ENCODE data around the gene SYT14. TPM values are rescaled to one million over a fixed set of nuclear protein-coding genes. Genes with fewer than 3 reads are reported as not detected.
"Not testable (repeated sequence)": the region's sequence is repeated elsewhere in the genome, so short reads cannot be mapped to it uniquely, and the experiment has no call there.

Gene SYT14
- total and polyA plus RNA-seq, 8 donors = 0.14 to 1.2 (median 0.54) TPM

DNA sequence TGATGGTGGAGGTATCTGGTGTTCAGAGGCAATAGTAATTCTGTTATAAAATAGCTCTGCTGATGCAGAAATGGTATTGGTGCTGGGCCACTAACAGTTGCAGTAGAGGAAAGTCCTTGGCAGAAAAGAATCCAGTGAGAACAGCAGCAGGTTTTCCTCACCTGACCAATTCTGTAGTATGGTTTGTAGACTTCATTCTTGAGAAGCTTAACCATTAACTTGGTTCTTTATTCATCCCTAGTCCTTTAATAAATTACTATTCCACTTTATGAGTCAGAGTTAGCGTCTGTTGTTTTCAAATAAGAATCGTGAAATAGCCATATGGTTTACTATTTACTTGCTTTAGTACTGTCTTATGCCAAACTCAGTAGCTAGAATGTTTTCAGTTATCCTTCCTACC lies 166.1 kb downstream of the SYT14 start:
- Histone ChIP-seq H3K27me3 (peaks cover 0 to 1% (median 0%) of the 10 kb centered on the region in 4 donors), H3K4me3 (no peak overlapping the region), H3K4me1 (peaks cover 0 to 8% (median 4%) of the 10 kb centered on the region in 3 donors), H3K9me3 (no peaks in the 10 kb centered on the region), H3K27ac (no peak overlapping the region), H3K36me3 (no peaks in the 10 kb centered on the region)
- DNase-seq (no peak), FAIRE-seq (no peak), ATAC-seq (peak; percentile 56 to 85 (median 72))
- intact Hi-C loops (cut with DNase I) = no loop called here
- WGBS, 2 donors = 11 to 13% methylated on average over 2 of the region's 2 CpGs
- TF ChIP-seq, protein P1, sequence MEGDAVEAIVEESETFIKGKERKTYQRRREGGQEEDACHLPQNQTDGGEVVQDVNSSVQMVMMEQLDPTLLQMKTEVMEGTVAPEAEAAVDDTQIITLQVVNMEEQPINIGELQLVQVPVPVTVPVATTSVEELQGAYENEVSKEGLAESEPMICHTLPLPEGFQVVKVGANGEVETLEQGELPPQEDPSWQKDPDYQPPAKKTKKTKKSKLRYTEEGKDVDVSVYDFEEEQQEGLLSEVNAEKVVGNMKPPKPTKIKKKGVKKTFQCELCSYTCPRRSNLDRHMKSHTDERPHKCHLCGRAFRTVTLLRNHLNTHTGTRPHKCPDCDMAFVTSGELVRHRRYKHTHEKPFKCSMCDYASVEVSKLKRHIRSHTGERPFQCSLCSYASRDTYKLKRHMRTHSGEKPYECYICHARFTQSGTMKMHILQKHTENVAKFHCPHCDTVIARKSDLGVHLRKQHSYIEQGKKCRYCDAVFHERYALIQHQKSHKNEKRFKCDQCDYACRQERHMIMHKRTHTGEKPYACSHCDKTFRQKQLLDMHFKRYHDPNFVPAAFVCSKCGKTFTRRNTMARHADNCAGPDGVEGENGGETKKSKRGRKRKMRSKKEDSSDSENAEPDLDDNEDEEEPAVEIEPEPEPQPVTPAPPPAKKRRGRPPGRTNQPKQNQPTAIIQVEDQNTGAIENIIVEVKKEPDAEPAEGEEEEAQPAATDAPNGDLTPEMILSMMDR (IDR thresholded peaks at IDR 0.05) = no peak

DNA sequence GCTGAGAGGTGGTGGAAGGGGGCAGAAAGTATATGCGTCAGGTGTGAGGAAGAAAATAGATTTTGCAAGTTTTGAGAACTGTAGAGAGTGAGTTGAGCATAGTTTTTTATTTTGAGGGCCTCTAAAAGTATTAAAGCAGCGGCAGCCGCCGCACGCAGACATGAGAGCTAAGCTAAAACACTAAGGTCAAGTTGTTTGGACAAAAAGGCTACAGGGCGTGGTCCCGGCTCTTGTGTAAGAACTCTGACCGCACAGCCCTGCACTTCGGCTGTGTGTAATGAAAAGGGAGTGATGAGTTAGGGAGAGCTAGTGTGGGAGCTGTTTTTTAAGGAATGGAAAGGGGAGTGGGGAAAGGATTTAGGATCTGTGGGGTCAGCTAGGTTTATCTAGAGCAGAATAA lies 174.9 kb downstream of the SYT14 start:
- FAIRE-seq; ATAC-seq; H3K4me3 ChIP-seq; H3K9me3 ChIP-seq; H3K36me3 ChIP-seq; H3K27ac ChIP-seq; H3K4me1 ChIP-seq; intact Hi-C loops (cut with DNase I); H3K27me3 ChIP-seq; DNase-seq: not testable (repeated sequence)
- WGBS, 2 donors = 79 to 89% methylated on average over 9 of the region's 9 CpGs

DNA sequence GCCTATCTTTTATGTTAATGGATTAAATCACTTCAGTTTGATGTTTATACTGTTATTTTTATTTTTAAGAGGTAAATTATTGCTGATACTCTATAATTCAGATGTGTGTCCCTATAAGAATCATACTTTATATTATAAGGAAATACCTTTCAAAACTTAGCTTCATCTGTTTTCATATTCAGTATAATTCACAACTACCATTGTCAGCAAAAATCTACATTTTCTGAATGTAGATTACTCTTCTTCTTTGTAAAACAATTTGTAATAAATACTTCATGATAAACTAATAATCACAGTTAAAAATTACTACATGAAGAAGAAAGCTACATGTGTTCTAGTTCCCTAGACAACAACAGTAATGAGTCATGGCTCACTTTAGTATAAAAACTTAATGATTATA lies 179.2 kb downstream of the SYT14 start:
- H3K4me1 ChIP-seq = no peaks in the 10 kb centered on the region
- intact Hi-C loops (cut with DNase I) = no loop called here
- TF ChIP-seq, protein P1 (IDR thresholded peaks at IDR 0.05) = no peak
- no peaks in the 10 kb centered on the region for H3K36me3 ChIP-seq
- no peak overlapping the region for H3K27ac ChIP-seq
- H3K9me3 ChIP-seq = no peaks in the 10 kb centered on the region
- DNase-seq (no peak), ATAC-seq (no peak), FAIRE-seq (no peak)
- no peaks in the 10 kb centered on the region for H3K27me3 ChIP-seq
- H3K4me3 ChIP-seq = no peak overlapping the region

DNA sequence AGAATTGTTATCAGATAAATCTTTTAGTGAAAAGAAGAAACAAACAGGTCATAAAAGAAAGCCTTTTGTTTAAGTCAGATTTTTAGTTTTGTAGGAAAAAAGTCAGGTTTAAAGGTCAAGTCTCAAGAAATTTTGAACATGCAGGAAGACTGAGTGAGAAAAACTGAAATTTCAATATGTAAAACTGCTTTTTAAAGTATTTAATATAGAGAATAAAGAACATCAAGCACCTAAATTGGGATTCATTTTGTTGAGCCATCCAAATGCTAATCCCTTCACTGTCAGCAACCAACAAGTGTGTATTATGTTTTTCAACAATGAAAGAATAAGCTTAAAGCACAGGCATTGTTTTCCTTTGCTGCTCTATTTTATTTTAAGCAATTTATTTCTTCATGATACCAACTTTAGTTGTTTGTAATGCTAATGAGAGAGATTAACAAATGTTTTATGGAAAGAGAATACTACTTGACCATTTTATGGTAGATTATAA lies 179.7 kb downstream of the SYT14 start:
- Histone ChIP-seq H3K9me3 (no peaks in the 10 kb centered on the region), H3K27me3 (no peaks in the 10 kb centered on the region), H3K4me3 (no peak overlapping the region), H3K4me1 (no peaks in the 10 kb centered on the region), H3K36me3 (no peaks in the 10 kb centered on the region), H3K27ac (no peak overlapping the region)
- no peak for ATAC-seq
- no peak for FAIRE-seq
- intact Hi-C loops (cut with DNase I) = no loop called here
- TF ChIP-seq, protein P1 (IDR thresholded peaks at IDR 0.05) = no peak
- no peak for DNase-seq

DNA sequence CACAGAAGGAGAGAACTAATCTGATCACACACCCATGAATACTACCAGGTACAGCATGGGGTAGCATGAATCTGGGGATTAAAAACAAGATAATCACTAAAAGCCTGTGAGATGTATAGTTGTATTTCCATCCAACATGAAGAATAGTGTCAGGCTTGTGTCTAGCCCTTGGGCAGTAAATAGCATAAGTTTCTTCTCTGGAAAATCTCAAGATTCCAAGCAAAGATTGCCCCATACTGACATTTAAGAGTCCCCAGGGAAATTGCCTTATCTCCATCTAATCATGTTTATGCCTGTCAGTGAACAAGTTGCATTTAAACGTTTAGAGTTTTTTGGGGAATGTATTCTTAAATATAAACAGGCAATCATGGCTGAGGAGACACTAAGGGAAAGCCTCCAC lies 185.4 kb downstream of the SYT14 start:
- Histone ChIP-seq H3K27ac (no peak overlapping the region), H3K27me3 (peaks cover 0 to 4% (median 0%) of the 10 kb centered on the region in 4 donors), H3K4me3 (no peak overlapping the region), H3K36me3 (no peaks in the 10 kb centered on the region), H3K9me3 (no peaks in the 10 kb centered on the region), H3K4me1 (no peaks in the 10 kb centered on the region)
- TF ChIP-seq, protein P1 (IDR thresholded peaks at IDR 0.05) = no peak
- ATAC-seq (no peak), FAIRE-seq (no peak), DNase-seq (no peak)
- 10 to 14% methylated on average over 1 of the region's 1 CpG for WGBS, 2 donors
- intact Hi-C loops (cut with DNase I) = no loop called here

All from pancreas (tissue), 10 donors.